ENCODE measurements around the gene IL1R1.

DNA sequence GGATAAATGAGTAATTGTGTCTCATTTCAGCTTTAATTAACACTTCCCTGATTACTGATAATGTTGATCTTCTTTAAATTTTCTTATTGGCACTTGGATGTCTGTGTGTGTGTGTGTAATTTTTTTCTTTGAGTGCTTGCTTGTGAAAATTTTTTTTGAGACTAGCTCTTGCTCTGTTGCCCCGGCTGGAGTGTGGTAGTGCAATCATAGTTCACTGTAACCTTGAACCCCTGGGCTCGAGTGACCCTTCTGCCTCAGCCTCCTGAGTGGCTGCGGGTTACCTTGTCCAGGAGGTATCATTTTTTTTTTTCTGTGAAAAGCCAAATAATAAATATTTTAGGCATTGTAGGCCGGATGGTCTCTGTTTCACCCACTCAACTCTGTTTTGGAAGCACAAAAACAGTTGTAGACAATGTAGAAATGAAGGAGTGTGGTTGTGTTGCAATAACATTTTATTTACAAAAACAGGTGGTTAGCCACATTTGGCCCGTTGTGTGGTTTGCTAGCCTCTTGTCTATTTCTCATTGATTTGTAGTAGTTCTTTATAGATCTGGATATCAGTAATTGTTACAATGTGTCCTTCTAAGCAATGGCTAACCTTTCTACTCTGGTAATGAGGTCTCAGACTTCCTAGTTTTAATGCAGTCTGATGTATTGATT, 52.2 kb downstream of the IL1R1 start:
- TF ChIP-seq YY1 (IDR thresholded peaks at IDR 0.05; ENCODE audit: insufficient read depth, insufficient read length) (no peak), ZNF274 (IDR thresholded peaks at IDR 0.05; ENCODE audit: low read depth, low read length) (no peak)
